ENCODE data around the gene NR2C2AP.
A peak's percentile ranks its signal among the peaks of the same experiment; 100 is the strongest.

The NR2C2AP gene

DNA sequence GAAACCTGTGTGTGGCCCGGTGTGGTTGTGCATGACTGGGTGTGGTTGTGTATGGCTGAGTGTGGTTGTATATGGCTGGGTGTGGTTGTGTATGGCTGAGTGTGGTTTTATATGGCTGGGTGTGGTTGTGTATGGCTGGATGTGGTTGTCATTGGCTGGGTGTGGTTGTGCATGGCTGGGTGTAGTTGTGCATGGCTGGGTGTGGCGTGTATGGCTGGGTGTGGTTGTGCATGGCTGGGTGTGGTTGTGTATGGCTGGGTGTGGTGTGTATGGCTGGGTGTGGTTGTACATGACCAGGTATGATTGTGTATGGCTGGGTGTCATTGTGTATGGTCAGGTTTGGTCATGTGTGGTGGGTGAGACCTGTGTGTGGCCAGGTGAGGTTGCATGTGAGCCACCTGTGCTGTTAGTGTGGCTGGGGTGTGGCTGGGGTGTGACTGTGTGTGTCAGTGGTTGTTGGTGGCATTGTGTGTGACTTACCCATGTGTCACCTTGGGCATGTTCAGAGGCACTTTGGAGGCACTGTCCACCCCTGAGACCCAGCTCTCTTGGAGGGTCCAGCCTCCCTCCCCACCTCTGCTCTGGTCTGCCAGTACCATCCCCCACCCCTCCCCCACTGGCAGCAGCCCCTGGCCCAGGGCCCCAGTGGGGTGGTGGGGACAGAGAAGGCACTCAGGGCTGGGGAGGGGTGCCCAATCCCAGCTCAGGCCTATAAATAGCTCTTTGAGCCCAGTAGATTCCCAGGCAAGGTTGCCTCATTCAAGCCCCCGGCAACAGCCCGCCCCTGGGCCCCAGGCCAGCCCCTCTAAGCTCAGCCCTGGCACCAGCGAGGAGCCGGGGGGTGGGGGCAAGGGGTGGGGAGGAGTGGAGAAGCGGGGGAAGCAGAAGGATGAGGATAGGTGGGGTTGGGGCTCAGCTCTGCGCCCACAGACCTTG is 4.7 kb upstream of the NR2C2AP start:
- no peak for TF ChIP-seq GATA1 (IDR thresholded peaks at IDR 0.05; ENCODE audit: low read depth, low read length)
- TF ChIP-seq POLR2A (IDR thresholded peaks at IDR 0.05; ENCODE audit: low read length) = no peak
- DNase-seq = peak; percentile 40 to 69

DNA sequence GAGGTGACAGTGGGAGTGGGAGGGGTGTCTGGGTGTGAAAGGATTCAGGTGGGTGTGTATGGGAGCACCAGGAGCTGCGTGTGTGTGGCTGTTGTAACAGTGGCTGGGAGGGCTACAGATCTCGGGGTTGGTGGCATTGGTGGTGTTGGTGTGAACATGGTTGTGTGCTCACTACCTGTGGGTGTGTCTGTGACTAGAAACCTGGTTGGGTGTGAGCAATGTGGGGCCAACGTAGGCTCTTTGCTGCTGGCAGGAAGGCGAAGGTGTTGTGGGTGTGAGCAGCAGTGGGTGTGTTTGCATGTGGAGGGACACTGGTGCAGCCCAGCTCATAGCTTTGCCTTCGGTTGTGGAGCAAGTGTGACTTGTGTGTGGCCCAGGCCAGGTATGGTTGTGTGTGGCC is 3.7 kb upstream of the NR2C2AP start:
- no peak for DNase-seq
- no peak for TF ChIP-seq GATA1 (IDR thresholded peaks at IDR 0.05; ENCODE audit: low read depth, low read length)
- TF ChIP-seq POLR2A (IDR thresholded peaks at IDR 0.05; ENCODE audit: low read length) = no peak

DNA sequence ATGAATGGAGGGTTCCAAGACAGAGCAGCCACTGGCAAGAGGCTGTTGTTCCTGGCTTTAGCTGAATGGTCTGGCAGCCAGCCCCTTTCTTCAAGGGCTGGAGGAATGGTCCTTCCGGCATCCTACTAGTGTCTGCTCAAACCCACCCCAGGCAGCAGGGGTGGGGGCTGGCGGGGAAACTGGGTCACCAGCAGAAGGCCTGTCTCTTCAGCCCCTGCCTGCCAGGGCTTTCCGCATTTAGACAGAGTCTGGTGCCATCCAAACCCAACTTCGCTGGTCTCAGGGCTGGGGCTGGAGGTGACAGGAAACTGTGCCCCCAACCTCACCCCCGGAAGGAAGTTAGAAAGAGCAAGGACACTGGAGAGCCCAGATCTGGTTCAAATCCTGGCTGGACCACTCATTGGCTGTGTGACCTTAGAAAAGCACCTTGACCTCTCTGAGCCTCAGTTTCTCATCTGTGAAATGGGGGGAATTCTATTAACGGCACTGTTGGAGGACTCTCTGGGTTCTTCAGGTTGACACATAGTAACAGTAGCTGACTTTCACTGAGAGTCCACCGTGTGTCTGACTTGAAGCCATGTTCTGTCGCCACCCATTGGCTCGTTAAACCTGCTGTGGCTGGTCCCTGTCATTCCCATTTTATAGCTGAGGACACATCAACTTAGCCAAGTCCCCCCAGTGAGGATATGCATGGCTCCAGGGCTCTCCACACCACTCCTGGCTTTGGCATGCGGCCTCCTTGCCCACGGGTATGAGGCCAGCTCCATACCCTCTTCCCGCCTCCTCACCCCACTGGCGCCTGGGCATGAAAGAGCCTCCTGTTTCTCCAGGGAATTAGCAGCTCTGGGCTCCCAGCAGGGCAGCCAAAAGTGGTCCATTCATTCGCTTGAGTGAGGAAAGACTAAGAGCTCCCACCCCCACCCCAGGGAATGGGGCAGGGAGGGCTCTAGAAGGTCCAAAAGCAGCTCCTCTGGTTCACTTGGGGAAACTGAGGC is 2.5 kb upstream of the NR2C2AP start:
- TF ChIP-seq POLR2A (IDR thresholded peaks at IDR 0.05; ENCODE audit: low read length) = no peak
- TF ChIP-seq GATA1 (IDR thresholded peaks at IDR 0.05; ENCODE audit: low read depth, low read length) = no peak

DNA sequence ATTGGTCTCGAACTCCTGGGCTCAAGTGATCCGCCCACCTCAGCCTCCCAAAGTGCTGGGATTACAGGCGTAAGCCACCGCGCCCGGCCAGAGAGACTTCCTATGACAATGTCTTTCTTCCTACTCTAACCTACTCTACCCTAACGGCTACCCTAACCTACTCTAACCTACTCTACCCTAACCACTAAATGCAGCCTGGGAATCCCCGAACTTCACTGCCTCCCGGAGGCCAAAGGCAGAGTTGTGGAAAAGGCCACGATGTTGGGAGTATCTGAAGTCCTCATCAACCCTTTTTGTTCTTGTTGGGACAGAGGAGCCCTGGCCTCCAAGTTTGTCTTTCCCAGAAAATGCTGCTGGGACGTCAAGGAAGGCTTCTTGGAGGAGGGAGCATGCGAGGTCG is 967 bp upstream of the NR2C2AP start:
- TF ChIP-seq POLR2A (IDR thresholded peaks at IDR 0.05; ENCODE audit: low read length) (no peak), GATA1 (IDR thresholded peaks at IDR 0.05; ENCODE audit: low read depth, low read length) (no peak)
- no peak for DNase-seq

More for the DNA sequence above, 2.5 kb upstream of the NR2C2AP start:
- DNase-seq = no peak

DNA sequence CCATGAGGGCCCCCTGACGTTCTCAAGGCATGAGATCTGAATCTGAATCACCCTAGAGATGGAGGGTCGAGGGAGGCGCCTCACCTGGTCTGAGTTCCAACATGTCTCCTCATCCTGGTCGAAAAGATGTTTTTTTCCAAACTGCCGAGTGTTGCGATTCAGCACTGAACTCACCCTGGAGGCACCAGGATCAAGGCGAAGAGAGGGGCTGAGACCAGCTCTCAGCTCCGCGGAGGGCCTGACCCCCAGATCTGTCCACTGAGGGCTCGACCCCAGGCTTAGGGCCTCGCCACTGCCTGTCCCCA is 555 bp downstream of the NR2C2AP start:
- no peak for DNase-seq

DNA sequence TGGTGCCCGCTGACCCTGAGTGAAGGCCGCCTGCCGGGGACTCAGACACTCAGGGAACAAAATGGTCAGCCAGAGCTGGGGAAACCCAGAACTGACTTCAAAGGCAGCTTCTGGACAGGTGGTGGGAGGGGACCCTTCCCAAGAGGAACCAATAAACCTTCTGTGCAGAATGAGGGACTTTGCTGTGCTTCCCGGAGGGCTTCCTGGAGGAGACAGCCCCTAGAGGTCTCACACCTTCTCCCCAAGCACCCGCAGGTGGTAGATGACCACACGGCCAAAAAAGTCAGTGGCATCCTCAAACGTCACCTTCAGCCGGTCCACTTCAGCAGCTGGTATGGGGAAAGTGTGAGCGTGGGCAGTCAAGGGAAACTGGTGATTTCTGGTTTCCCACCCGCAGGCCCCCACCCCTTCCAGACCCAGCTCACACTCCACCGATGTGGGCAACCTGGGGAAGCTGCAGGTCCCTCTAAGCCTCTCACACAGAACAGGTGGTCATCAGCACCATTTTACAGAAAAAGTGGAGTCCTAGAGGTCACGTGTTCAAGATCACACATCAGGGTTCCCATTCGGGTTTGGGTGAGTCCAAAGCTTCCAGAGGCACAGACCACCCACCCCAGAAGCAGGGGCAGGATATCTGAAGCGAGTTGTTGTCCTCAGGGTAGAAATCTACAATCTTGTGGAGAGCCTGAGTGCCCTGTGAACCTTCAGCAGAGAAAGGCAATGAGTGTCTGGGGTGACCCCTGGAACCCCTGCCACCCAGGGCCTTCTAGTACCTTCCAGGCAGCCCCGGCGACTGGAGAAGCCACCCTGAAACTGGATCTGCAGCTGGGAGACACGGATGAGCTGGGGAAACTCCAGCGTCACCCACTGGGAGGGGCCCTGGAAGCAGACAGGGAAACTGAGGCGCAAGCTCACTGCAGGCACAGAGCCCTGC is 1.2 kb downstream of the NR2C2AP start:
- TF ChIP-seq POLR2A (IDR thresholded peaks at IDR 0.05; ENCODE audit: low read length) (no peak), GATA1 (IDR thresholded peaks at IDR 0.05; ENCODE audit: low read depth, low read length) (no peak)
- no peak for DNase-seq

More for the DNA sequence above, 555 bp downstream of the NR2C2AP start:
- TF ChIP-seq POLR2A (IDR thresholded peaks at IDR 0.05; ENCODE audit: low read length) (no peak), GATA1 (IDR thresholded peaks at IDR 0.05; ENCODE audit: low read depth, low read length) (no peak)

DNA sequence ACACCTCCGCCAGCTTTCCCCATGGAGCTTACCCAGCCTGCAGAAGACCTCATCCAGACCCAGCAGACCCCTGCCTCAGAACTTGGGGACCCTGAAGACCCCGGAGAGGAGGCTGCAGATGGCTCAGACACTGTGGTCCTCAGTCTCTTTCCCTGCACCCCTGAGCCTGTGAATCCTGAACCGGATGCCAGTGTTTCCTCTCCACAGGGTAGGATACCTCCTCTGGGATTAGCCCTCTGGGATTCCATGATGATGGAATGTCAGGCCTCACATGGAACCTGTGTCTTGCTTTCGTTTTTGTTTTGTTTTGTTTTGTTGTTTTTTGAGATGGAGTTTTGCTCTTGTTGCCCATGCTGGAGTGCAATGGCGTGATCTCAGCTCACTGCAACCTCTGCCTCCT is 9.3 kb downstream of the NR2C2AP start:
- no peak for DNase-seq
- TF ChIP-seq GATA1 (IDR thresholded peaks at IDR 0.05; ENCODE audit: low read depth, low read length) (no peak), POLR2A (IDR thresholded peaks at IDR 0.05; ENCODE audit: low read length) (no peak)

DNA sequence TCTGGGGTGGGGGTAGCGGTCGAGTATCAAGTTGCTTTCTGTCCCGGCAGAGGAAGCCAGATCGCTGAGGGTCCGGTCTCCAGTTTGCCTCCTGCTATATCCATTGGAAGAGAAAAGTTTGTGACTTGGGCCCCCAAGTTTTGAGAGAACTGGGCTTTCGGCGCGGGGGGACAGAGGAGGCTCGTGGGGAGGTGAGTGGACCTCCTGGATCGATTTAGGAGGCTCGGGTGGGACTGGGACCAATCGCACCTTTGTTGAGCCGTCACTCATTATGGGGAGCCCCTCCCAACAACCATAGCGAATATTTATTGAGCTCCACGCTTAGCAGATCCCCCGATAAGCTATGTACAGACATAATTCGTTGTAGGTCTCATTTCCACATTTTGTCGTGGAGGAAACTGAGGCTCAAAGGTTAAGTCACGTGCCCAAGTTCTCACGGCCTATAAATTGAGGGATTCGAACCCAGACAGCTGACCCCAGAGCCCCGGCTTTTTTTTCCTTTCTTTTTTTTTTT is 10.2 kb downstream of the NR2C2AP start:
- TF ChIP-seq POLR2A (IDR thresholded peaks at IDR 0.05; ENCODE audit: low read length) (no peak), GATA1 (IDR thresholded peaks at IDR 0.05; ENCODE audit: low read depth, low read length) (no peak)
- DNase-seq = peak; percentile 75 to 76

DNA sequence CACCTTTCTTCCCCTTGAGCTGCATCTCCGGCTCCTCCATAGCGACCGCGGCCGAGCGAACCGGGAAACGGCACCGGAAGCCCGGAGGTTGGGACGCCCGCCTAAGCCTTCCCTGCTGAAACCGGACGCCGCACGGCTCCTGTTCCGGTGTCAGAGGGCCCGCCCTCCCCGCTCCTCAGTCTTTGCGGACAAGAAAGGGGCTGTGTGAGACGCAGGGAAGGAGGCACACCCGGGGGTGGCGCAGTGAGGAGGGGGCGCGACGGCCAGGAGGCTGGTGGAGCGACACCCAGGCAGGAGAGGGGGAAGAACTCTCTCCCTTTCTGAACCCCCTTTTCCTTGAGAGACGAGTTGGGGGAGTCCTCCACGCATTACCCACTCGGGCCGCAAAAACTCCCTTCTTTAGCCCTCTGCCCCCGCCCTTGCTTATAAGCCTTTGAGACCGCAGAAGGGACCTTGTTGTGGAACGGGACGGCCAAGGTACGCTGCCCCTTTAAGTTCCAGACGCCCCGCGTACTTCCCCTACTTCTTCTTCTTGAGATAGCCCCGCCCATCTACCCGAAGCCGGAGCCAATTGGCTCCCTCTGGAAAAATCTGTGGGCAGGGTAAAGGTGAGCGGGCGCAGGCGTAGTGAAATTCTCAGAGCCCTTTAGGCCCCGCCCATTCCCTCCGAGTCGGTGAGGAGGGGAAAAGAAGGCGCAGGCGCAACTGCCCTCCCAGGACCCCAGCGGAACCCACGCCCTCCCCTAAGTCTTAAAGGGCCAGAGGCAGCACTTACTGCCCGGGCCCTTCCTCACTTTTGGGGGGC is 10.9 kb downstream of the NR2C2AP start, which contains the start of the genes BORCS8 and RFXANK:
Gene BORCS8, minus strand, starts transcription at position 75 of the 805 bp plus-strand sequence. Its CDS starts 35 bp downstream, at position 40.
Gene RFXANK, plus strand, starts transcription at position 181 of the 805 bp plus-strand sequence. CDS start 1,689 bp downstream, outside the sequence.
- peak; percentile 99 to 100 for DNase-seq
- TF ChIP-seq GATA1 (IDR thresholded peaks at IDR 0.05; ENCODE audit: low read depth, low read length) = no peak
- TF ChIP-seq POLR2A (IDR thresholded peaks at IDR 0.05; ENCODE audit: low read length) = peak; percentile 62

DNA sequence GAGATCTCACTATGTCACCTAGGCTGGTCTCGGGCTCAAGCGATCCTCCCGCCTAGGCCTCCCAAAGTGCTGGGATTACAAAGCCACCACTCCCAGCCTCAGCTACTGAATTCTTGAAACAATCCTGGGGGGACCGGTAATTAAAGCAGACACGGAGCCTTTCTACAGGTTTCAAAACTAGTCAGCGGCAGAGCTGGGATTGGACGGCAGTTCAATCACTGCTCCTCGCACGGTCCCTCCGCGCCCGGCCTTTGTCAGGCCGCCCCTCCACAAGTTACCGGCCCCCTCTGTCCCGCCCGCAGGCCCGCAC is 11.5 kb downstream of the NR2C2AP start:
- TF ChIP-seq POLR2A (IDR thresholded peaks at IDR 0.05; ENCODE audit: low read length) = no peak
- no peak for DNase-seq

DNA sequence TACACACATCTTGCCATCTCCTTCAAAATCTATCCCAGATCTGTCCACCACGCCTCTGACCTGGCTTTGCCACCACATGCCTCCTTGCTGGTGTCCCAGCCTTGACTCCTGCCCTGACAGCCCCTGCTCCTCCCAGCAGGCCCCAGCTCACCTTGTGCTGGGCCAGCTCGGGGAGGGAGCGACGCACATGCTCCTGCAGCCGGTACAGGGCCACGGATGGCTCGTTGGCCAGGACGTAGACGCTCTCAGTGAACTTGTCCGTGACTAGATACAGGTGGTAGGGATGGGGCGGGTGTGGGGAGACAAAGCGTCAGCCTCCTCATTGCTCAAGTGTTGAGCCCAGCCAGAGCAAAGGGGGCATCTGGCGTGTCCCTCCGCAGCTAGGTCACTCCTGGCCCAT is 16.5 kb downstream of the NR2C2AP start:
- no peak for DNase-seq
- TF ChIP-seq POLR2A (IDR thresholded peaks at IDR 0.05; ENCODE audit: low read length) (no peak), GATA1 (IDR thresholded peaks at IDR 0.05; ENCODE audit: low read depth, low read length) (no peak)

All from erythroblast (primary cell).